Activated CD8-positive, alpha-beta T cell treated with anti-CD3 and anti-CD28 coated beads for 36 hours (primary cell): ENCODE results near the gene CRACR2B. TPM values are rescaled to one million over a fixed set of nuclear protein-coding genes. Genes with fewer than 3 reads are reported as not detected.

Experiments used
- ATAC-seq: fragments of 200-7000 bp; cut with Tn5 transposase; one replicate; pipeline ENCODE4 v1.10.0; 2021; ENCODE audit warnings: mild to moderate bottlenecking, moderate library complexity
- CTCF ChIA-PET: fragments of 350-600 bp; sonication (Branson Sonifier 250); formaldehyde crosslinking; loops from one replicate; lab custom pipeline; 2021; ENCODE audit warnings: antibody characterized with exemption; lab: Charles Lee
- POLR2A ChIA-PET: fragments of 350-600 bp; sonication (Branson Sonifier 250); formaldehyde crosslinking; loops from one replicate; lab custom pipeline; 2021; ENCODE audit warnings: antibody characterized with exemption; lab: Charles Lee
- DNase-seq: peaks from one replicate; pipeline ENCODE4 v3.0.0-alpha.2; 2020
- H3K27ac Mint-ChIP-seq: one replicate; pipeline ENCODE4 v1.8.0; 2021; ENCODE audit warnings: mild to moderate bottlenecking, mixed read lengths
- H3K27me3 Mint-ChIP-seq: one replicate; pipeline ENCODE4 v1.8.0; 2021; ENCODE audit warnings: mixed read lengths
- H3K36me3 Mint-ChIP-seq: one replicate; pipeline ENCODE4 v1.8.0; 2021; ENCODE audit warnings: low read depth, mixed read lengths
- H3K4me1 Mint-ChIP-seq: one replicate; pipeline ENCODE4 v1.8.0; 2021; ENCODE audit warnings: low read depth, mixed read lengths
- H3K4me3 Mint-ChIP-seq: one replicate; pipeline ENCODE4 v1.8.0; 2021; ENCODE audit warnings: mild to moderate bottlenecking, moderate library complexity, mixed read lengths
- H3K9me3 Mint-ChIP-seq: one replicate; pipeline ENCODE4 v1.8.0; 2021; ENCODE audit warnings: mixed read lengths
- CTCF ChIP-seq: fragments of 200-600 bp; IDR thresholded peaks from one replicate; pipeline ENCODE4 v1.8.0; 2022; ENCODE audit warnings: antibody characterized with exemption, mild to moderate bottlenecking
- intact Hi-C: fragments of 100-400 bp; cut with micrococcal nuclease; formaldehyde crosslinking; loops from one replicate; pipeline ENCODE4 v1.10.0; 2022
- total RNA-seq, 2 experiments: library from RNA; stranded (reverse); gene quantifications; one replicate each; pipeline ENCODE4 v1.2.3, GENCODE V29; 2021

Gene CRACR2B
- total RNA-seq, 2 experiments from 2014 or later = 2.1 to 2.4 TPM

GRCh38 chr11:870418-870817, 42.7 kb downstream of the CRACR2B start:
- ATAC-seq (no peak), DNase-seq (no peak)
- TF ChIP-seq CTCF = no peak
- Mint-ChIP-seq H3K36me3 (peaks cover 6% of the 10 kb centered on the region), H3K27me3 (no peaks in the 10 kb centered on the region), H3K4me1 (no peaks in the 10 kb centered on the region), H3K27ac (no peak overlapping the region), H3K4me3 (no peak overlapping the region), H3K9me3 (no peaks in the 10 kb centered on the region)
- intact Hi-C loops = no loop called here
- ChIA-PET POLR2A (interaction anchor here (1.0 kb wide), 1 partner anchor 36 kb away, joined by 3 read pairs; no protein-coding TSS in a partner anchor), CTCF (no interaction called here)

GRCh38 chr11:871472-871871, 43.8 kb downstream of the CRACR2B start:
- no peaks in the 10 kb centered on the region for H3K27me3 Mint-ChIP-seq

GRCh38 chr11:872799-873198, 45.1 kb downstream of the CRACR2B start:
- ChIA-PET POLR2A (interaction anchor here (0.8 kb wide), 1 partner anchor 185 kb away, joined by 3 read pairs; no protein-coding TSS in a partner anchor), CTCF (no interaction called here)
- no peaks in the 10 kb centered on the region for H3K27me3 Mint-ChIP-seq
- no peak for ATAC-seq
- intact Hi-C loops = no loop called here
- H3K4me1 Mint-ChIP-seq = no peaks in the 10 kb centered on the region
- peaks cover 12% of the 10 kb centered on the region for H3K36me3 Mint-ChIP-seq
- H3K27ac Mint-ChIP-seq = no peak overlapping the region
- no peak for TF ChIP-seq CTCF
- no peak overlapping the region for H3K4me3 Mint-ChIP-seq
- H3K9me3 Mint-ChIP-seq = no peaks in the 10 kb centered on the region
- no peak for DNase-seq

More at GRCh38 chr11:871472-871871, 43.8 kb downstream of the CRACR2B start:
- ATAC-seq = no peak
- no peak overlapping the region for H3K27ac Mint-ChIP-seq
- TF ChIP-seq CTCF = no peak
- peaks cover 11% of the 10 kb centered on the region for H3K36me3 Mint-ChIP-seq
- no peaks in the 10 kb centered on the region for H3K4me1 Mint-ChIP-seq
- ChIA-PET CTCF (no interaction called here), POLR2A (no interaction called here)
- intact Hi-C loops = no loop called here
- H3K9me3 Mint-ChIP-seq = no peaks in the 10 kb centered on the region
- DNase-seq = no peak
- no peak overlapping the region for H3K4me3 Mint-ChIP-seq

GRCh38 chr11:873706-874105, 46.0 kb downstream of the CRACR2B start:
- Mint-ChIP-seq H3K4me3 (no peak overlapping the region), H3K27ac (no peak overlapping the region), H3K9me3 (no peaks in the 10 kb centered on the region), H3K27me3 (no peaks in the 10 kb centered on the region), H3K4me1 (no peaks in the 10 kb centered on the region), H3K36me3 (peaks cover 12% of the 10 kb centered on the region)
- POLR2A ChIA-PET = no interaction called here
- ATAC-seq (no peak), DNase-seq (no peak)
- intact Hi-C loops = no loop called here
- TF ChIP-seq CTCF = no peak
- CTCF ChIA-PET = no interaction called here

GRCh38 chr11:875203-875602, 47.5 kb downstream of the CRACR2B start:
- CTCF ChIA-PET = interaction anchor here (0.9 kb wide), 1 partner anchor 101 kb away, joined by 3 read pairs; no protein-coding TSS in a partner anchor
- Mint-ChIP-seq H3K36me3 (peaks cover 15% of the 10 kb centered on the region), H3K4me3 (no peak overlapping the region), H3K27ac (no peak overlapping the region), H3K27me3 (no peaks in the 10 kb centered on the region), H3K4me1 (no peaks in the 10 kb centered on the region), H3K9me3 (no peaks in the 10 kb centered on the region)
- intact Hi-C loops = no loop called here
- no peak for DNase-seq
- ATAC-seq = no peak
- POLR2A ChIA-PET = interaction anchor here (0.9 kb wide), 1 partner anchor 9 kb away, joined by 4 read pairs; no protein-coding TSS in a partner anchor
- no peak for TF ChIP-seq CTCF
